ENCODE data around the gene RNF144A.

RNF144A gene

GRCh38 chr2:7007846-7008741, 90.9 kb downstream of the RNF144A start:
- H3K27ac ChIP-seq (ENCODE audit: low read depth, low read length, severe bottlenecking), result no peak overlapping the region

GRCh38 chr2:7009207-7009911, 92.1 kb downstream of the RNF144A start:
- no peak overlapping the region for H3K4me3 ChIP-seq (ENCODE audit: extremely low read depth, insufficient read depth, low read length, poor library complexity, severe bottlenecking)
- H3K36me3 ChIP-seq (ENCODE audit: control insufficient read depth, insufficient read depth, low read length), result no peaks in the 10 kb centered on the region
- WGBS, 2 experiments (ENCODE audit: insufficient coverage in 2 of 2), result 93 to 94% methylated on average over 7 to 8 of the region's 11 CpGs
- H3K9me3 ChIP-seq (ENCODE audit: control insufficient read depth, low read length), result no peaks in the 10 kb centered on the region
- H3K27ac ChIP-seq (ENCODE audit: low read depth, low read length, severe bottlenecking), result no peak overlapping the region
- no peaks in the 10 kb centered on the region for H3K4me1 ChIP-seq (ENCODE audit: control insufficient read depth, insufficient read depth, low read length, poor library complexity, severe bottlenecking)

More at GRCh38 chr2:7007846-7008741, 90.9 kb downstream of the RNF144A start:
- no peaks in the 10 kb centered on the region for H3K4me1 ChIP-seq (ENCODE audit: control insufficient read depth, insufficient read depth, low read length, poor library complexity, severe bottlenecking)
- H3K4me3 ChIP-seq (ENCODE audit: extremely low read depth, insufficient read depth, low read length, poor library complexity, severe bottlenecking), result no peak overlapping the region
- no peaks in the 10 kb centered on the region for H3K9me3 ChIP-seq (ENCODE audit: control insufficient read depth, low read length)
- WGBS, 2 experiments (ENCODE audit: insufficient coverage in 2 of 2), result 92 to 96% methylated on average over 10 to 24 of the region's 24 CpGs
- H3K36me3 ChIP-seq (ENCODE audit: control insufficient read depth, insufficient read depth, low read length), result no peaks in the 10 kb centered on the region

GRCh38 chr2:7010391-7011054, 93.3 kb downstream of the RNF144A start:
- H3K4me3 ChIP-seq (ENCODE audit: extremely low read depth, insufficient read depth, low read length, poor library complexity, severe bottlenecking), result no peak overlapping the region
- 74 to 80% methylated on average over 9 of the region's 10 CpGs for WGBS, 2 experiments (ENCODE audit: insufficient coverage in 2 of 2)
- no peaks in the 10 kb centered on the region for H3K36me3 ChIP-seq (ENCODE audit: control insufficient read depth, insufficient read depth, low read length)
- no peaks in the 10 kb centered on the region for H3K4me1 ChIP-seq (ENCODE audit: control insufficient read depth, insufficient read depth, low read length, poor library complexity, severe bottlenecking)
- no peak overlapping the region for H3K27ac ChIP-seq (ENCODE audit: low read depth, low read length, severe bottlenecking)
- no peaks in the 10 kb centered on the region for H3K9me3 ChIP-seq (ENCODE audit: control insufficient read depth, low read length)

- Histone ChIP-seq H3K27ac (ENCODE audit: low read depth, low read length, severe bottlenecking) (no peak overlapping the region), H3K4me1 (ENCODE audit: control insufficient read depth, insufficient read depth, low read length, poor library complexity, severe bottlenecking) (no peaks in the 10 kb centered on the region)
- WGBS, 2 experiments (ENCODE audit: insufficient coverage in 2 of 2), result 84 to 100% methylated on average over 2 to 5 of the region's 7 CpGs
These were observed 94.3 kb downstream of the RNF144A start for GRCh38 chr2:7011356-7012083.

GRCh38 chr2:7012141-7012764, 95.0 kb downstream of the RNF144A start:
- Histone ChIP-seq H3K4me1 (ENCODE audit: control insufficient read depth, insufficient read depth, low read length, poor library complexity, severe bottlenecking) (no peaks in the 10 kb centered on the region), H3K27ac (ENCODE audit: low read depth, low read length, severe bottlenecking) (no peak overlapping the region), H3K36me3 (ENCODE audit: control insufficient read depth, insufficient read depth, low read length) (no peaks in the 10 kb centered on the region), H3K4me3 (ENCODE audit: extremely low read depth, insufficient read depth, low read length, poor library complexity, severe bottlenecking) (no peak overlapping the region), H3K9me3 (ENCODE audit: control insufficient read depth, low read length) (no peaks in the 10 kb centered on the region)
- 87 to 93% methylated on average over 3 of the region's 6 CpGs for WGBS, 2 experiments (ENCODE audit: insufficient coverage in 2 of 2)

More at GRCh38 chr2:7011356-7012083, 94.3 kb downstream of the RNF144A start:
- H3K36me3 ChIP-seq (ENCODE audit: control insufficient read depth, insufficient read depth, low read length), result no peaks in the 10 kb centered on the region
- no peaks in the 10 kb centered on the region for H3K9me3 ChIP-seq (ENCODE audit: control insufficient read depth, low read length)
- no peak overlapping the region for H3K4me3 ChIP-seq (ENCODE audit: extremely low read depth, insufficient read depth, low read length, poor library complexity, severe bottlenecking)

- WGBS, 2 experiments (ENCODE audit: insufficient coverage in 2 of 2), result no CpG with 5 or more reads among the region's 3 CpGs
- Histone ChIP-seq H3K9me3 (ENCODE audit: control insufficient read depth, low read length) (no peaks in the 10 kb centered on the region), H3K4me1 (ENCODE audit: control insufficient read depth, insufficient read depth, low read length, poor library complexity, severe bottlenecking) (no peaks in the 10 kb centered on the region), H3K36me3 (ENCODE audit: control insufficient read depth, insufficient read depth, low read length) (no peaks in the 10 kb centered on the region), H3K4me3 (ENCODE audit: extremely low read depth, insufficient read depth, low read length, poor library complexity, severe bottlenecking) (no peak overlapping the region), H3K27ac (ENCODE audit: low read depth, low read length, severe bottlenecking) (no peak overlapping the region)
These were observed 96.4 kb downstream of the RNF144A start for GRCh38 chr2:7013471-7014160.

GRCh38 chr2:7014174-7014640, 97.0 kb downstream of the RNF144A start:
- no peak overlapping the region for H3K4me3 ChIP-seq (ENCODE audit: extremely low read depth, insufficient read depth, low read length, poor library complexity, severe bottlenecking)
- no peaks in the 10 kb centered on the region for H3K36me3 ChIP-seq (ENCODE audit: control insufficient read depth, insufficient read depth, low read length)
- no peaks in the 10 kb centered on the region for H3K9me3 ChIP-seq (ENCODE audit: control insufficient read depth, low read length)
- H3K27ac ChIP-seq (ENCODE audit: low read depth, low read length, severe bottlenecking), result no peak overlapping the region
- no peaks in the 10 kb centered on the region for H3K4me1 ChIP-seq (ENCODE audit: control insufficient read depth, insufficient read depth, low read length, poor library complexity, severe bottlenecking)
- 87 to 88% methylated on average over 3 to 4 of the region's 5 CpGs for WGBS, 2 experiments (ENCODE audit: insufficient coverage in 2 of 2)

GRCh38 chr2:7015007-7015950, 98.1 kb downstream of the RNF144A start:
- no peaks in the 10 kb centered on the region for H3K4me1 ChIP-seq (ENCODE audit: control insufficient read depth, insufficient read depth, low read length, poor library complexity, severe bottlenecking)
- H3K4me3 ChIP-seq (ENCODE audit: extremely low read depth, insufficient read depth, low read length, poor library complexity, severe bottlenecking), result no peak overlapping the region
- no peaks in the 10 kb centered on the region for H3K9me3 ChIP-seq (ENCODE audit: control insufficient read depth, low read length)
- H3K36me3 ChIP-seq (ENCODE audit: control insufficient read depth, insufficient read depth, low read length), result peaks cover 4% of the 10 kb centered on the region
- WGBS, 2 experiments (ENCODE audit: insufficient coverage in 2 of 2), result 79 to 93% methylated on average over 4 to 9 of the region's 12 CpGs
- H3K27ac ChIP-seq (ENCODE audit: low read depth, low read length, severe bottlenecking), result no peak overlapping the region

GRCh38 chr2:7016148-7016547, 98.9 kb downstream of the RNF144A start:
- 90% methylated on average over 2 of the region's 3 CpGs; no CpG with 5 or more reads in 1 of the 2 experiments for WGBS, 2 experiments (ENCODE audit: insufficient coverage in 2 of 2)
- Histone ChIP-seq H3K36me3 (ENCODE audit: control insufficient read depth, insufficient read depth, low read length) (peaks cover 4% of the 10 kb centered on the region), H3K4me1 (ENCODE audit: control insufficient read depth, insufficient read depth, low read length, poor library complexity, severe bottlenecking) (no peaks in the 10 kb centered on the region), H3K4me3 (ENCODE audit: extremely low read depth, insufficient read depth, low read length, poor library complexity, severe bottlenecking) (no peak overlapping the region), H3K9me3 (ENCODE audit: control insufficient read depth, low read length) (no peaks in the 10 kb centered on the region), H3K27ac (ENCODE audit: low read depth, low read length, severe bottlenecking) (no peak overlapping the region)
